Measurements from ENCODE around the gene TRIM46.

Gene TRIM46

GRCh38 chr1:155173478-155174323 is at the start of gene TRIM46:
TRIM46 (plus strand) TSS chr1:155173849; CDS start chr1:155173967, 118 bp downstream.
- peak; percentile 78 for DNase-seq

- DNase-seq: no peak
Measured at GRCh38 chr1:155124503-155125463, 48.9 kb upstream of the TRIM46 start.

GRCh38 chr1:155125511-155125945 is 48.1 kb upstream of the TRIM46 start:
- no peak for DNase-seq

- no peak for DNase-seq
Measured at GRCh38 chr1:155125946-155126555, 47.6 kb upstream of the TRIM46 start.

GRCh38 chr1:155126556-155127104 is 47.0 kb upstream of the TRIM46 start:
- peak; percentile 47 for DNase-seq

GRCh38 chr1:155127105-155127966 is 46.3 kb upstream of the TRIM46 start, which contains the start of gene EFNA1:
EFNA1 (plus strand) TSS chr1:155127876; CDS start chr1:155127978, 102 bp downstream.
- DNase-seq: peak; percentile 44

GRCh38 chr1:155127967-155128754 is 45.5 kb upstream of the TRIM46 start:
- no peak for DNase-seq

GRCh38 chr1:155128755-155129473 is 44.7 kb upstream of the TRIM46 start:
- no peak for DNase-seq

GRCh38 chr1:155130272-155131006 is 43.2 kb upstream of the TRIM46 start:
- no peak for DNase-seq

GRCh38 chr1:155131285-155131684 is 42.4 kb upstream of the TRIM46 start:
- no peak for DNase-seq

GRCh38 chr1:155131856-155132255 is 41.8 kb upstream of the TRIM46 start:
- DNase-seq: no peak

GRCh38 chr1:155133799-155134281 is 39.8 kb upstream of the TRIM46 start:
- no peak for DNase-seq

- DNase-seq: no peak
Measured at GRCh38 chr1:155134322-155134721, 39.3 kb upstream of the TRIM46 start.

GRCh38 chr1:155134880-155135414 is 38.7 kb upstream of the TRIM46 start:
- DNase-seq: peak; percentile 85

- DNase-seq: peak; percentile 93
Measured at GRCh38 chr1:155135415-155136028, 38.1 kb upstream of the TRIM46 start, which contains the start of gene SLC50A1. SLC50A1 (plus strand) TSS chr1:155135852; CDS start chr1:155135912, 60 bp downstream.

GRCh38 chr1:155136748-155137147 is 36.9 kb upstream of the TRIM46 start:
- no peak for DNase-seq

- no peak for DNase-seq
Measured at GRCh38 chr1:155137154-155137949, 36.3 kb upstream of the TRIM46 start.
